K562 (cell line): ENCODE data around the gene POU2F1. TPM values are rescaled to one million over a fixed set of nuclear protein-coding genes. Genes with fewer than 3 reads are reported as not detected.
A peak's percentile ranks its signal among the peaks of the same experiment; 100 is the strongest.

Experiments
- AFF1 ChIP-seq, 2 experiments: fragments of 450-650 bp; IDR thresholded peaks; 2 replicates each; pipeline ENCODE4 v1.6.1; 2018; ENCODE audit warnings: mild to moderate bottlenecking in 2 of 2, low read depth in 1 of 2; ENCODE audit not compliant: partially characterized antibody in 2 of 2
- BRF1 ChIP-seq: IDR thresholded peaks from 3 replicates; pipeline ENCODE4 v1.6.1; 2011; ENCODE audit warnings: borderline replicate concordance, mild to moderate bottlenecking; ENCODE audit not compliant: insufficient read length; ENCODE audit errors: extremely low read depth
- CGGBP1 ChIP-seq: fragments of 250-450 bp; sonication (Bioruptor Pico); IDR thresholded peaks from 2 replicates; pipeline ENCODE4 v1.9.0; 2021; ENCODE audit warnings: mild to moderate bottlenecking
- CXXC5 ChIP-seq: fragments of 250-450 bp; sonication (Bioruptor Pico); IDR thresholded peaks from 2 replicates; pipeline ENCODE4 v1.8.0; 2022; ENCODE audit warnings: inconsistent platforms, mild to moderate bottlenecking, moderate library complexity
- FOXP4 ChIP-seq: sonication (generic); formaldehyde crosslinking; IDR thresholded peaks from 2 replicates; pipeline ENCODE4 v1.8.0; 2022; ENCODE audit warnings: mild to moderate bottlenecking, missing genetic modification reagents, borderline replicate concordance
- MAFK ChIP-seq: IDR thresholded peaks from 2 replicates; pipeline ENCODE4 v1.6.1; 2011; ENCODE audit warnings: low read length, improper control_type of control experiment
- PHTF2 ChIP-seq: fragments of 250-450 bp; sonication (Bioruptor Pico); IDR thresholded peaks from 2 replicates; pipeline ENCODE4 v1.5.0; 2021; ENCODE audit warnings: mild to moderate bottlenecking
- SMARCE1 ChIP-seq: fragments of 450-650 bp; IDR thresholded peaks from 2 replicates; pipeline ENCODE4 v1.7.1; 2016; ENCODE audit warnings: mild to moderate bottlenecking
- ZBTB40 ChIP-seq, 2 experiments: fragments of 450-650 bp in 1 of 2; sonication (generic) in 1 of 2; formaldehyde crosslinking in 1 of 2; IDR thresholded peaks; 2 replicates each; pipeline versions ENCODE4 v1.7.1 to v1.9.0; 2016 to 2022; ENCODE audit warnings: inconsistent platforms in 1 of 2, mild to moderate bottlenecking in 1 of 2, missing genetic modification reagents in 1 of 2
- ZNF124 ChIP-seq: sonication (generic); formaldehyde crosslinking; IDR thresholded peaks from 2 replicates; pipeline ENCODE4 v1.8.1; 2022; ENCODE audit warnings: missing genetic modification reagents
- polyA plus RNA-seq, 8 experiments: library from polyadenylated mRNA; depleted of rRNA in 4 of 8; stranded (reverse) in 5 of 8; unstranded in 3 of 8; fragments of >200 nt; fragmentation: Nextera tagmentation in 2 of 8; fragmentation: Illumina TruSeq in 1 of 8; extraction: Ambion mirVana in 2 of 8; extraction: Trizol in 1 of 8; gene quantifications; 2 replicates each; pipeline versions ENCODE4 v1.2.1 to v1.2.3, GENCODE V29; 2011 to 2014; ENCODE audit warnings: inconsistent platforms in 1 of 8, missing spikeins in 1 of 8
- total RNA-seq, 7 experiments: library from RNA; depleted of rRNA in 6 of 7; stranded (reverse); fragments of >200 nt in 6 of 7; fragmentation: Illumina TruSeq in 2 of 7; extraction: Trizol in 2 of 7; gene quantifications; 2 replicates each; pipeline versions ENCODE4 v1.2.1 to v1.2.3, GENCODE V29; 2011 to 2021; ENCODE audit warnings: low replicate concordance in 1 of 7

The POU2F1 gene
- total and polyA plus RNA-seq, 9 of the 15 experiments (the other 6 are each of a cell fraction or from before 2014, with no cell fraction given): 2.6 to 22.3 (median 8.8) TPM

GRCh38 chr1:167229719-167230385, 9.2 kb downstream of the POU2F1 start (continued):
- peak; percentile 68 for TF ChIP-seq ZBTB40 (IDR thresholded peaks at IDR 0.05)
- no peak for TF ChIP-seq ZBTB40 (CRISPR knock-in tag; IDR thresholded peaks at IDR 0.05)
- peak; percentile 33; the same call in 1 of the 2 replicates for TF ChIP-seq CXXC5 (CRISPR knock-in tag)
- no peak for TF ChIP-seq PHTF2
- TF ChIP-seq BRF1: no peak
- peak; percentile 96 for TF ChIP-seq SMARCE1
- peak; percentile 92 for TF ChIP-seq MAFK
- TF ChIP-seq CGGBP1 (CRISPR knock-in tag): no peak
- peak in 1 of 2 experiments; percentile 61 for TF ChIP-seq AFF1 (IDR thresholded peaks at IDR 0.05; ENCODE audit: low read depth in 1 of 2, partially characterized antibody in 2 of 2)
- no peak for TF ChIP-seq ZNF124
- no peak for TF ChIP-seq FOXP4 (CRISPR knock-in tag)
